GM19240 (cell line): ENCODE measurements around the gene ALG8.

Experiments used
- DNase-seq: peaks from one replicate; pipeline ENCODE4 v3.0.0; 2011; ENCODE audit warnings: low spot score; ENCODE audit not compliant: insufficient read length

The ALG8 gene

GRCh38 chr11:78160557-78160956 is 21.1 kb upstream of the ALG8 start:
- no peak for DNase-seq

DNA sequence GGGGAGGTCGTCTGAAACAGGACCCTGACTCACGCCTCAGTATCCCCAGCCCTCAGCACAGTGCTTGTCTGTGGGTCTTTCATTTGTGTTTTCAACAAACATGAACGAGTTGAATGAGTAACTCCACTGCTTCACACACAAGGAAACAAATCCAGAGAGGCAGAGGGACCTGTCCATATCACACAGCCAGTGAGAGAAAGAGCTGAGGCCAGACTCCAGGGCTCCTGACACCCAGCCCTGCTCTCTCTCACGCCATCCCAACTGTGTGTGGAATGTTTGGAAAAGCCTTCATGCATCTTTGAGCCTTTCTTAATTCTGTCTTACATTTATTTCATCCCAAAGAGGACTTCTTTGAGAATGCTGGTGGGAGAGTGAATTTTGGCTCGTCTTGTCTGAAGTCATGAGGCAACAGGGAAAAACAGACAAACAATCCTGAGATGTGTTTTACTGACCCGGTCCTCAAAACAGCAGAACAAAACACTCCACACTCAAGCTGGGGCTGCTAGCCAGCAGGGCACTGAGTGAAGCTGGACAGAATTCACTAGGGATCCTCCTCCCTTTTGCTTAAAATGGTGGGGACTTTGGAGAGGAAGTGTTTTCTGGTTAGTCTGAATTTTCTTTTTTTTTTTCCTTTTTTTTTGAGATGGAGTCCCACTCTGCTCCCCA is 19.7 kb upstream of the ALG8 start:
- DNase-seq = no peak

GRCh38 chr11:78156127-78156844 is 16.9 kb upstream of the ALG8 start:
- no peak for DNase-seq

DNA sequence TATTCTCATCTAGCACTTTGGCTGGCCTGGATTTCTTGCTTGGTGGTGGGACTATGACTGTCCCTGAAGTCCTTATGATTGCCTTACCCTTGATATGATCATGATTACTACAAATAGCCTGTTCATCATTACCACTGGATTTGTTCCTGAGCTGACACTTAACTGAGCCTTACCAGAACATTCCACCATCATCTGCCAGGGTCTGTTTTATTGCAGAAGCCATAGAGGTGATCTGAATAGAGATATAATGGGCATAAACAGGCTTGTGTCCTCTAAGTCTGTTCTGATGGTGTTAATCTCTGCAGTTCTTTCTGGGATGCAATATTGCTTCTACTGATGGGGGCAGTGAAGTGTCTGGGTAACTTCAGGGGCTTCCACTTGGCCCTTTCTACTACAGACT is 12.4 kb upstream of the ALG8 start:
- DNase-seq = no peak

DNA sequence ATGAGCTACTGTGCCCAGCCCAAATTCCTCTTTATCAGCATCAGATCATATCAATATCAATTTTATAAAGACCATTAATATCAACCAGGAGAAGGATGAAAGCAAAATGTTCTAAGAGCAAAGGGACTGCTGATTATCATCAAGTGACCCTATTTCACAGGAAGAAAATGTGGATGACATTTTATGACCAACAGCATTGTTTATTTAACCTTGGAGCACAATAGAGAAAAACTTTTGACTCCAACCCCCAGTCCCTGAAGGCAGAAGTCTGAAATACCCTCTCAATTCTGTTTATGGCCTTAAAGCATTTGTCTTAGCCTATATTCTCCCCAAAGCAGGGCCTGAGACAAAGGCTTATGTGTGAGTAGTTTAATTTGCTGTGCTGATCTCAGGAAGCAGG is 11.3 kb upstream of the ALG8 start:
- no peak for DNase-seq

DNA sequence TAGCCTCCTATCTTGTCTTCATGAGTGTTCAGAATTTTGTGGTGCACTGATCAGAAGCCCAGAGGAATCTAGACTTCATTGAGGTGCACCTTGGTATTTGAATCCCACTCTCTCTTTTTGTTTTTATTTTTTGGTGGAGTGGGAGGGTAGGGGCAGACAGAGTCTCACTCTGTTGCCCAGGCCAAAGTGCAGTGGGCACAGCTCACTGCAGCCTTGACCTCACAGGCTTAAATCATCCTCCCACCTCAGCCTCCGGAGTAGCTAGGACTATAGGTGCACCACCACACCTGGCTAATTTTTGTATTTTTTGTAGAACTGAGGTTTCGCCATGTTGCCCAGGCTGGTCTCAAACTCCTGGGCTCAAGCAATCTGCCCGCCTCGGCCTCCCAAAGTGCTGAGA is 10.9 kb upstream of the ALG8 start:
- no peak for DNase-seq

DNA sequence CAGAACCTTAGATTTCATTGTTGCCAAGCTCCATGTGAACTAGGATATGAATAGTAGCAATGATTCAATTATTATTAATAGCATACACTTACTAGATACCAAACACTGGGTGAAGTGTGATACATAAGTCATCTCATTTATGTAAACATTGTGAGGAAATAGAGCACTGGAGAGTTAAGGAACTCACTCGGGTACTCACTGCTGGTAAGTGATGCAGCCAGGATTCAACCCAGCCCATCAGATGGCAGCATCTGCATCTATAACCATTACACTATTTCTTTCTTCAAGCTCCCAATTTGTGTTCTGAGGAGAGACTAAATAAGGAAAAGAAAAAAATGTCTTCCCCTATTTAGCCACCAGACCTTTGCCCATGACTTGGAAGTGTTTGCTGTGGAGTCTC is 10.2 kb upstream of the ALG8 start:
- no peak for DNase-seq

DNA sequence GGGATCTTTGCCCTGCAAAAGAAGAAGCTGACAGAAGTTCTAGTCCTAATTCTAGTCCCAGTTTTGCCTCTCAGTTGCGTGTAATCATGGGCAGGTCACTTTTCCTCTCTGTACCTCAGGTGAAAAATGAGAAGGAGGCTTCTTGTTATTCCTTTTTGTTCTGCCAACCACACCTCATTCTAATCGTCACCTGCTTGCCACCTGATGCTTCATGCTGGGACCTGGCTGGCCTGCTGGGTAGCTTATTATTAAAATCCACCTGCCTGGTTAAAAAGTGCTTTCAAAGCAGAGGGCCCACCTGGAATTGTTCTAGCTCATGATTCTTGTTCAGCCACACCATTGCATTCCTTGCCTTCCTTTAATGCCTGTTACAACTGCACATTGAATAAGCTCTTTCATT is 8.4 kb upstream of the ALG8 start:
- no peak for DNase-seq

GRCh38 chr11:78145511-78146025 is 6.1 kb upstream of the ALG8 start:
- no peak for DNase-seq

- DNase-seq = no peak
Measured at GRCh38 chr11:78140392-78141077, 1.1 kb upstream of the ALG8 start.

DNA sequence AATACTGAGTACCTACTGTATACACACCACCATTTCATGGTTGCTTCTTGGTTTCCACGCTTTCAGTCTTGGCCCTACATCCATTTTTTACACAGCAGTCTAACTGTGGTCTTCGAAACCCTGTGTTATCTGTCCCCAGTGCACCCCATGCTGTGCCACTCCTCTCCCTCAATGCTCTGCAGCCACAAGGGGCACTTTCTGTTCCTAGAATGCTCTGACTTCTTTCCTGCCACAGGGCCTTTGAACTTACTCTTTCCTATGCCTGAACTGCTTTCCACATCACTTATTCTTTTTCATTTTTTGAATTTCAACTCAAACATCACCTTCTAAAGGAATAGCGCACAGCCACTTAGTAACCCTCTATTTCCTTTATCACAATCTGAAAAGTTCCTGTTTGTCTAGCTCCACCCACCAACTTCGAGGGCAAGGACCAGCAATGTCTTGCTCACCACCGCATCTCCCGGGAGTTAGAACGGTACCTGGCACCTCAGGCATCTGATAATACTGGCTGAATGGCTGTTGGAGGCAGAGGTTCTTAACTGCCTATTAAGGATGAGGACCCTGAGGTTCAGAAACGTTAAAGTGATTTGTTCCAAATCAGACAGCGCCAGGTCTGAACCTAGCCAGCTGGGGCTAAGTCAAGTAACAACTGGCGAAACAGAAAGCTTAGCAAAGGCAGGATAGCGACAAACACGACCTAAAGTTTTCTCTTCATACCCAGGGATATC is 568 bp downstream of the ALG8 start:
- DNase-seq = peak; percentile 11

GRCh38 chr11:78138291-78138690 is 1.1 kb downstream of the ALG8 start:
- no peak for DNase-seq

DNA sequence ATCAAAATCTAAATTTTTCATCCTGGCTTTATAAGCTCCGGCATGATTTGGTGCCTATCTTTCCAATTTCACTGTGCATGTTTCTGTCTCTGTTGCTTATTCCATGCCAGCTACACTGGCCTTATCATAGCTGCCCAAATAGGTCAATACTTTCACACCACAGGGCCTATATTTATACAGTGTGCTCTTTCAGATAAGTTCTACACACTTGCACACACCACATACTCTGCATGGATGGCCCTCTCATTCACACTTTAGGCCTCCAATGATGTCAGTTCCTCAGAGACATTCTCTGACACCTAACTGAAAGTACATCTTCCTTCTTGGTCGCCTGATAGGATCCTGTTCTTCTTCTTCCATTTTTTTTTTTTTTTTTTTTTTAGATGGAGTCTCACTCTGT is 7.0 kb downstream of the ALG8 start:
- DNase-seq = no peak

DNA sequence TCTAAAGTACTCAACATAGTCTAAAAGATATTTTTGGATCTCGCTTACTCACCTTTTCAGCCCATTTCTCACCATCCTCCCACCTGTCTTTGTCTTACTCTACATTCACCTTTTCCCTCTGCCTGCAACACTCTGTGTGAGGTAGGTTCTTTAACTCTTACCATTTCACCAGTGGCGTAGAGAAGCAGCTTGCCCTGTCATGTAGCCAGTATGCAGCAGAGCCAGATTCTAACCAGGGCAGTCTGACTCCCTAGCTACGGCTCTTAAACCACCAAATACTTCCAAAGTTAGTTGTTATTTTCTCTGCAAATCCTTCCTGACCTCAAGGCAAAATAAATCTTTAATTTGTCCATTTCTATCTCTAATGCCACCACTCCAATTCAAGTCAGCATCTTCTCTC is 7.5 kb downstream of the ALG8 start:
- DNase-seq = no peak

DNA sequence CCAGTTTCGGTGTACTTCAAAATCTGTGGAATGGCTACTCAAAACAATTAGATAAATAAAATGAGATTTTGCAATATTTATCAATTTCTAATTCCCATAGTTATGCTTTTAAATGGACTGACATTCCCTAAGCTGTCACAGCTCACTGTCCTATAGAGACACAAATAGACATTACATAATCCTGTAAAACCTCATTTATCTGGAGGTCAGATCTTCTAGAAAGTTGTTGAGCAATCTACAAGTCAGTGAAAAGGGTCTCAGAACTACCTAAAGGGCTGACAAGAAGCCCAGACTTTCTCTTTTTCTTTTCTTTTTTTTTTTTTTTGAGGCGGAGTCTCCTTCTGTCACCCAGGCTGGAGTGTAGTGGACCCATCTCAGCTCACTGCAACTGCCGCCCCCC is 12.0 kb downstream of the ALG8 start:
- DNase-seq = no peak

DNA sequence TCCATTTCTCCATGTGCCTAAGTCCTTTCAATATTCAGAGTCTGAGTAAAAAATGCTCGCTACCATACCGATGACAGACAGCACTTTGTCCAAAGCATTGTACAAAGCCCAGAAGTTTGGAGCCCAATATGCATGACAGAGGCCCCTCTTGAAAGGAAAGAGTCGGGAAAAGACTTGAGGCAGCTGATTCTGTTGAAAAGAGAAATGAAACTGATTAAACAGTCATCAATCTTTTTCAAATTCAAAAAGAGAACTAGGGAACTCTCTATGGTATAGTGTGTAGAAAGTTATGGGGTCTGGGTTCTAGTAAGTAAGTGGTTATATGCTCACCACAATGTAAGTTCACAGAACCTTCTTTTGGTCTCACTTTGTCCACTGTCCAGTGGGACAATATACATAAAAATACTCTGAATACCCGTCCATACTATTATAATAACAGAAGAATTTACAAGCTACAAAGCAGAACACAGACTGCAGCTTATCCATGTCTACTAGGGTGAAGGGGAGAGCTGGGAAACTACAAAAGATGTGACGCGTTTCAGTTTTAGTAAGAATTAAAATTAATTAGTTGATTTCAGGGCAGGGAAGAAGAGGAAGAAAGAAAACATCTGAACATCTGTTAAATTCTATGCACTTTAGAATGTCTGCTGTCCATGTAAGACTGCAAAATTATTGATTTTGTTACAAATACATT is 26.7 kb downstream of the ALG8 start:
- DNase-seq = peak; percentile 2

- DNase-seq = no peak
Measured at GRCh38 chr11:78111298-78111697, 28.1 kb downstream of the ALG8 start.

DNA sequence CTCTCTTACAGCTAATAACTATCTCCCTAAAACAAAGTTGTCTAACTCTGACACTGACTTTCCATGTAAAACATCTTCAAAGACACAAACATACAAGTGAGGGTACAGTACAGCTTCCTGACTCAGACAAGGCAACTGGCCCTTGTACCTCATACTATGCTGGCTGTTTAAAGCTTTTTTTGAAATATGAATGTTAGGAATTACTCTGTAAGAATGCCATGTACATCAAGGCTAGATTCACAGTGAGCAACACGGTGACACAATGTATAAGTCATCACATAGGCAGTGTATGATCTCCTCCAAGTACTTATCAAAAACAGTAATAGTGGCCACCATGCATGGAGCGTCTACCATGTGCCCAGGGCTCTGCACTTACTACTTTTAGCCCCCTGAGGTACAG is 28.6 kb downstream of the ALG8 start:
- no peak for DNase-seq

GRCh38 chr11:78110351-78110750 is 29.1 kb downstream of the ALG8 start:
- DNase-seq = no peak

- DNase-seq = no peak
Measured at GRCh38 chr11:78109081-78110015, 30.1 kb downstream of the ALG8 start.
